CD4-positive, alpha-beta T cell treated with Interleukin-21 for 1 hour (primary cell): ENCODE results near the gene CFAP74.

Experiments used
- DNase-seq: peaks from one replicate; pipeline ENCODE4 v3.0.0-alpha.2; 2020

CFAP74 gene

GRCh38 chr1:1914971-1915692, 88.5 kb downstream of the CFAP74 start, which contains the start of gene CALML6:
CALML6 (plus strand) TSS chr1:1915260; CDS start chr1:1915281, 21 bp downstream.
- no peak for DNase-seq

GRCh38 chr1:1914101-1914970, 89.2 kb downstream of the CFAP74 start:
- no peak for DNase-seq

GRCh38 chr1:1911350-1912041, 92.1 kb downstream of the CFAP74 start:
- no peak for DNase-seq

GRCh38 chr1:1910651-1911331, 92.8 kb downstream of the CFAP74 start:
- DNase-seq: no peak

- no peak for DNase-seq
Observed at GRCh38 chr1:1910033-1910465, 93.5 kb downstream of the CFAP74 start.

GRCh38 chr1:1908506-1908791, 95.1 kb downstream of the CFAP74 start:
- DNase-seq: no peak

- no peak for DNase-seq
Observed at GRCh38 chr1:1907098-1907736, 96.4 kb downstream of the CFAP74 start.

- DNase-seq: peak; percentile 74
Observed at GRCh38 chr1:1906185-1907097, 97.1 kb downstream of the CFAP74 start.

- DNase-seq: no peak
Observed at GRCh38 chr1:1903224-1903623, 100.4 kb downstream of the CFAP74 start.

- no peak for DNase-seq
Observed at GRCh38 chr1:1901641-1902294, 101.8 kb downstream of the CFAP74 start.

GRCh38 chr1:1900883-1901640, 102.5 kb downstream of the CFAP74 start:
- no peak for DNase-seq

- no peak for DNase-seq
Observed at GRCh38 chr1:1899967-1900327, 103.6 kb downstream of the CFAP74 start.

- DNase-seq: no peak
Observed at GRCh38 chr1:1899266-1899966, 104.2 kb downstream of the CFAP74 start.

GRCh38 chr1:1898246-1898933, 105.2 kb downstream of the CFAP74 start:
- no peak for DNase-seq

- DNase-seq: no peak
Observed at GRCh38 chr1:1895456-1896336, 107.9 kb downstream of the CFAP74 start.

- no peak for DNase-seq
Observed at GRCh38 chr1:1895060-1895418, 108.5 kb downstream of the CFAP74 start.

- no peak for DNase-seq
Observed at GRCh38 chr1:1894354-1895059, 109.1 kb downstream of the CFAP74 start.
